GM23338 (cell line): Measurements from ENCODE around the gene WDR62. TPM values are rescaled to one million over a fixed set of nuclear protein-coding genes. Genes with fewer than 3 reads are reported as not detected.

Experiments
- ATAC-seq: fragments of 200-7000 bp; cut with Tn5 transposase; 3 replicates; pipeline ENCODE4 v1.9.1; 2020
- DNase-seq: peaks from one replicate; pipeline ENCODE4 v3.0.0-alpha.2; 2015; ENCODE audit warnings: low spot score
- H2AFZ ChIP-seq: fragments of 200-600 bp; sonication (generic); 2 replicates; pipeline ENCODE4 v1.8.0; 2016; ENCODE audit warnings: antibody characterized with exemption, mild to moderate bottlenecking, moderate library complexity
- H3F3A ChIP-seq: fragments of 200-600 bp; sonication (generic); replicated peaks from 2 replicates; pipeline ENCODE4 v1.8.0; 2017; ENCODE audit warnings: antibody characterized with exemption, mixed run types, low read depth
- H3K27ac ChIP-seq: fragments of 200-600 bp; sonication (generic); 2 replicates; pipeline ENCODE4 v1.6.1; 2016; ENCODE audit warnings: low read depth
- H3K27me3 ChIP-seq: fragments of 200-600 bp; sonication (generic); 2 replicates; pipeline ENCODE4 v1.8.0; 2016; ENCODE audit warnings: mild to moderate bottlenecking, mixed run types, moderate library complexity; ENCODE audit not compliant: insufficient read depth
- H3K36me3 ChIP-seq: fragments of 200-600 bp; sonication (generic); 2 replicates; pipeline ENCODE4 v1.8.0; 2016; ENCODE audit warnings: mild to moderate bottlenecking; ENCODE audit not compliant: insufficient read depth
- H3K4me1 ChIP-seq: fragments of 200-600 bp; sonication (generic); 2 replicates; pipeline ENCODE4 v1.8.0; 2016; ENCODE audit warnings: mild to moderate bottlenecking, moderate library complexity; ENCODE audit not compliant: insufficient read depth
- H3K4me2 ChIP-seq: fragments of 200-600 bp; sonication (generic); 2 replicates; pipeline ENCODE4 v1.7.1; 2017; ENCODE audit warnings: mixed run types
- H3K4me3 ChIP-seq: fragments of 200-600 bp; sonication (generic); 2 replicates; pipeline ENCODE4 v1.6.1; 2016; ENCODE audit warnings: mixed run types
- H3K79me2 ChIP-seq: fragments of 200-600 bp; sonication (generic); replicated peaks from 2 replicates; pipeline ENCODE4 v1.8.0; 2017; ENCODE audit warnings: mild to moderate bottlenecking; ENCODE audit not compliant: insufficient read depth
- H3K9me2 ChIP-seq: fragments of 200-600 bp; sonication (generic); 2 replicates; pipeline ENCODE4 v1.8.0; 2017; ENCODE audit not compliant: insufficient read depth
- H4K20me1 ChIP-seq: fragments of 200-600 bp; sonication (generic); replicated peaks from 2 replicates; pipeline ENCODE4 v1.8.0; 2017; ENCODE audit warnings: mild to moderate bottlenecking; ENCODE audit not compliant: insufficient read depth
- H3K27ac Mint-ChIP-seq: 2 replicates; pipeline ENCODE4 v1.8.0; 2020; ENCODE audit warnings: inconsistent platforms, mild to moderate bottlenecking, moderate library complexity, mixed read lengths
- H3K27me3 Mint-ChIP-seq: 3 replicates; pipeline ENCODE4 v1.8.0; 2022; ENCODE audit warnings: low read depth, mild to moderate bottlenecking, moderate library complexity, mixed read lengths, inconsistent platforms; ENCODE audit not compliant: insufficient read depth, poor library complexity
- H3K36me3 Mint-ChIP-seq: 3 replicates; pipeline ENCODE4 v1.8.0; 2021; ENCODE audit warnings: low read depth, mild to moderate bottlenecking, inconsistent platforms, moderate library complexity, mixed read lengths
- H3K4me1 Mint-ChIP-seq: 3 replicates; pipeline ENCODE4 v1.8.0; 2020; ENCODE audit warnings: mild to moderate bottlenecking, inconsistent platforms, mixed read lengths
- H3K4me3 Mint-ChIP-seq: 3 replicates; pipeline ENCODE4 v1.8.0; 2021; ENCODE audit warnings: moderate library complexity, mild to moderate bottlenecking, inconsistent platforms, mixed read lengths
- H3K9me3 Mint-ChIP-seq: 3 replicates; pipeline ENCODE4 v1.8.0; 2020; ENCODE audit warnings: moderate library complexity, mild to moderate bottlenecking, inconsistent platforms, mixed read lengths
- CREB1 ChIP-seq: fragments of 250-450 bp; sonication (Bioruptor Pico); IDR thresholded peaks from 2 replicates; pipeline ENCODE4 v1.5.0; 2020; ENCODE audit warnings: low read depth, mild to moderate bottlenecking, moderate library complexity
- EZH2phosphoT487 ChIP-seq: fragments of 200-600 bp; sonication (generic); IDR thresholded peaks from one replicate; pipeline ENCODE4 v1.8.1; 2018; ENCODE audit warnings: antibody characterized with exemption; ENCODE audit not compliant: unreplicated experiment
- JUNB ChIP-seq: IDR thresholded peaks from one replicate; pipeline ENCODE4 v1.6.1; 2016; ENCODE audit warnings: antibody characterized with exemption; ENCODE audit not compliant: unreplicated experiment
- POLR2AphosphoS5 ChIP-seq: IDR thresholded peaks from 2 replicates; pipeline ENCODE4 v1.6.1; 2016; ENCODE audit warnings: antibody characterized with exemption, low read depth
- ZNF114 ChIP-seq: fragments of 250-450 bp; sonication (Bioruptor Pico); IDR thresholded peaks from 2 replicates; pipeline ENCODE4 v1.5.0; 2020; ENCODE audit warnings: mild to moderate bottlenecking, moderate library complexity
- polyA plus RNA-seq: library from polyadenylated mRNA; unstranded; fragments of >200 nt; fragmentation: Nextera tagmentation; extraction: Ambion mirVana; gene quantifications from 2 replicates; pipeline ENCODE4 v1.2.1, GENCODE V29; 2016
- total RNA-seq: library from RNA; depleted of rRNA; stranded (reverse); fragments of >200 nt; shearing (Covaris generic); gene quantifications from 2 replicates; pipeline ENCODE4 v1.2.3, GENCODE V29; 2014
- TF ChIP-seq, protein P1 (sequence below), 2 experiments: fragments of 200-600 bp in 1 of 2; sonication (generic) in 1 of 2; conservative IDR thresholded peaks; 2 replicates each; pipeline versions ENCODE4 v1.5.1 to v1.6.1; 2016 to 2017; ENCODE audit warnings: antibody characterized with exemption in 2 of 2, low read depth in 2 of 2, mild to moderate bottlenecking in 2 of 2, moderate library complexity in 1 of 2
- TF ChIP-seq, protein P2 (sequence below): IDR thresholded peaks from 2 replicates; pipeline ENCODE4 v1.6.1; 2016; ENCODE audit warnings: antibody characterized with exemption
- TF ChIP-seq, protein P3 (sequence below): IDR thresholded peaks from one replicate; pipeline ENCODE4 v1.6.1; 2018; ENCODE audit warnings: antibody characterized with exemption; ENCODE audit not compliant: unreplicated experiment

The WDR62 gene
- total and polyA plus RNA-seq, 2 experiments from 2014 or later: 14.1 to 45.4 TPM

DNA sequence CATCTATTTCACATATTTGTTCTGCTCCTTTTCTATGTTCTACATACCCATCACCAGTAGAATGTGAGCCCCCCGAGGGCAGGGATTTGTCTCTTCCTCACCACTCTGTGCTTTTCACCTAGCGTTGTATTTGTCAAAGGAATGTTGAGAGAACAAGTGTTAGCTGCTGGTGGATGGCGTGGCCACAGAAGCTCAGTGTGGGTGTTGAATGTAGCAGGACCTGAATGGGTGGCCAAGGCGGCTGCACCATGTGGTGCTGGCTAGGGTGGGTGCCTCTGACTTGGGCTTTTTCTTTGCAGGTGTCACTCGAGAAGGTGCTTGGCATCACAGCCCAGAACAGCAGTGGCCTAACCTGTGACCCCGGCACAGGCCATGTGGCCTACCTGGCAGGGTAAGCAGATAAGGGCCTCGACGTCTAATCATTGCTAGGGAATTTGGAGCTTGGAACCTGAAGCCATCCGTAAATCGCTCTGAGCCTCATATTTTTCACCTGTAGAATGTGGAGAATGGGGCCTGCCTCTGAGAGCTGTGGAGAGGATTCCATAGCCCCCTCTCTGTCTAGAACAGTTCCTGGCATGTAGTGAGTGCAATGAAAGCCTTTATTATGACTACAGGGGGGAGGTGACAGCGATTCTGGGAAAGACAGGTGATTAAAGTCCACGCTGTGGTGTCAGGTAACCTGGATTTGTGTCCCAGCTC is 3.9 kb downstream of the WDR62 start:
- Mint-ChIP-seq H3K4me3 (no peak overlapping the region), H3K27me3 (peaks cover 13% of the 10 kb centered on the region), H3K9me3 (no peaks in the 10 kb centered on the region), H3K36me3 (peaks cover 45% of the 10 kb centered on the region), H3K27ac (no peak overlapping the region), H3K4me1 (peaks cover 10% of the 10 kb centered on the region)
- Histone ChIP-seq H2AFZ (no peak overlapping the region), H3K27ac (no peak overlapping the region), H3K27me3 (no peaks in the 10 kb centered on the region), H3K36me3 (peaks cover 24% of the 10 kb centered on the region), H3F3A (0 out of 2 replicates have a peak, but pooled peaks cover 26% of the 10 kb centered on the region), H3K4me1 (peaks cover 14% of the 10 kb centered on the region; the same call in 1 of the 2 replicates), H4K20me1 (peaks cover 37% of the 10 kb centered on the region), H3K4me3 (no peak overlapping the region), H3K79me2 (peaks cover 41% of the 10 kb centered on the region), H3K4me2 (no peak overlapping the region), H3K9me2 (no peaks in the 10 kb centered on the region)
- ATAC-seq: no peak
- TF ChIP-seq, protein P1, sequence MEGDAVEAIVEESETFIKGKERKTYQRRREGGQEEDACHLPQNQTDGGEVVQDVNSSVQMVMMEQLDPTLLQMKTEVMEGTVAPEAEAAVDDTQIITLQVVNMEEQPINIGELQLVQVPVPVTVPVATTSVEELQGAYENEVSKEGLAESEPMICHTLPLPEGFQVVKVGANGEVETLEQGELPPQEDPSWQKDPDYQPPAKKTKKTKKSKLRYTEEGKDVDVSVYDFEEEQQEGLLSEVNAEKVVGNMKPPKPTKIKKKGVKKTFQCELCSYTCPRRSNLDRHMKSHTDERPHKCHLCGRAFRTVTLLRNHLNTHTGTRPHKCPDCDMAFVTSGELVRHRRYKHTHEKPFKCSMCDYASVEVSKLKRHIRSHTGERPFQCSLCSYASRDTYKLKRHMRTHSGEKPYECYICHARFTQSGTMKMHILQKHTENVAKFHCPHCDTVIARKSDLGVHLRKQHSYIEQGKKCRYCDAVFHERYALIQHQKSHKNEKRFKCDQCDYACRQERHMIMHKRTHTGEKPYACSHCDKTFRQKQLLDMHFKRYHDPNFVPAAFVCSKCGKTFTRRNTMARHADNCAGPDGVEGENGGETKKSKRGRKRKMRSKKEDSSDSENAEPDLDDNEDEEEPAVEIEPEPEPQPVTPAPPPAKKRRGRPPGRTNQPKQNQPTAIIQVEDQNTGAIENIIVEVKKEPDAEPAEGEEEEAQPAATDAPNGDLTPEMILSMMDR (conservative IDR thresholded peaks at IDR 0.05; ENCODE audit: low read depth in 2 of 2): no peak
- no peak for TF ChIP-seq EZH2phosphoT487
- no peak for TF ChIP-seq JUNB
- no peak for TF ChIP-seq POLR2AphosphoS5
- TF ChIP-seq, protein P2, sequence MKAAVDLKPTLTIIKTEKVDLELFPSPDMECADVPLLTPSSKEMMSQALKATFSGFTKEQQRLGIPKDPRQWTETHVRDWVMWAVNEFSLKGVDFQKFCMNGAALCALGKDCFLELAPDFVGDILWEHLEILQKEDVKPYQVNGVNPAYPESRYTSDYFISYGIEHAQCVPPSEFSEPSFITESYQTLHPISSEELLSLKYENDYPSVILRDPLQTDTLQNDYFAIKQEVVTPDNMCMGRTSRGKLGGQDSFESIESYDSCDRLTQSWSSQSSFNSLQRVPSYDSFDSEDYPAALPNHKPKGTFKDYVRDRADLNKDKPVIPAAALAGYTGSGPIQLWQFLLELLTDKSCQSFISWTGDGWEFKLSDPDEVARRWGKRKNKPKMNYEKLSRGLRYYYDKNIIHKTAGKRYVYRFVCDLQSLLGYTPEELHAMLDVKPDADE: no peak
- TF ChIP-seq, protein P3, sequence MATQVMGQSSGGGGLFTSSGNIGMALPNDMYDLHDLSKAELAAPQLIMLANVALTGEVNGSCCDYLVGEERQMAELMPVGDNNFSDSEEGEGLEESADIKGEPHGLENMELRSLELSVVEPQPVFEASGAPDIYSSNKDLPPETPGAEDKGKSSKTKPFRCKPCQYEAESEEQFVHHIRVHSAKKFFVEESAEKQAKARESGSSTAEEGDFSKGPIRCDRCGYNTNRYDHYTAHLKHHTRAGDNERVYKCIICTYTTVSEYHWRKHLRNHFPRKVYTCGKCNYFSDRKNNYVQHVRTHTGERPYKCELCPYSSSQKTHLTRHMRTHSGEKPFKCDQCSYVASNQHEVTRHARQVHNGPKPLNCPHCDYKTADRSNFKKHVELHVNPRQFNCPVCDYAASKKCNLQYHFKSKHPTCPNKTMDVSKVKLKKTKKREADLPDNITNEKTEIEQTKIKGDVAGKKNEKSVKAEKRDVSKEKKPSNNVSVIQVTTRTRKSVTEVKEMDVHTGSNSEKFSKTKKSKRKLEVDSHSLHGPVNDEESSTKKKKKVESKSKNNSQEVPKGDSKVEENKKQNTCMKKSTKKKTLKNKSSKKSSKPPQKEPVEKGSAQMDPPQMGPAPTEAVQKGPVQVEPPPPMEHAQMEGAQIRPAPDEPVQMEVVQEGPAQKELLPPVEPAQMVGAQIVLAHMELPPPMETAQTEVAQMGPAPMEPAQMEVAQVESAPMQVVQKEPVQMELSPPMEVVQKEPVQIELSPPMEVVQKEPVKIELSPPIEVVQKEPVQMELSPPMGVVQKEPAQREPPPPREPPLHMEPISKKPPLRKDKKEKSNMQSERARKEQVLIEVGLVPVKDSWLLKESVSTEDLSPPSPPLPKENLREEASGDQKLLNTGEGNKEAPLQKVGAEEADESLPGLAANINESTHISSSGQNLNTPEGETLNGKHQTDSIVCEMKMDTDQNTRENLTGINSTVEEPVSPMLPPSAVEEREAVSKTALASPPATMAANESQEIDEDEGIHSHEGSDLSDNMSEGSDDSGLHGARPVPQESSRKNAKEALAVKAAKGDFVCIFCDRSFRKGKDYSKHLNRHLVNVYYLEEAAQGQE: no peak
- no peak for TF ChIP-seq CREB1 (CRISPR knock-in tag)
- no peak for TF ChIP-seq ZNF114 (CRISPR knock-in tag)
- DNase-seq: no peak
